Mesendoderm (in vitro differentiated cells): ENCODE data around the gene MKRN1.

Experiments
- DNase-seq: peaks from one replicate; pipeline ENCODE4 v3.0.0; 2013
- H2AK5ac ChIP-seq: 2 replicates; pipeline ENCODE4 v1.6.1; 2013; ENCODE audit warnings: low read length, inconsistent platforms
- H2BK120ac ChIP-seq: 2 replicates; pipeline ENCODE4 v1.6.1; 2013; ENCODE audit warnings: low read depth, mild to moderate bottlenecking, low read length, moderate library complexity, mixed read lengths
- H2BK15ac ChIP-seq: replicated peaks from 2 replicates; pipeline ENCODE4 v1.6.1; 2013; ENCODE audit warnings: low read depth, mild to moderate bottlenecking, moderate library complexity
- H2BK5ac ChIP-seq: 2 replicates; pipeline ENCODE4 v1.6.1; 2013; ENCODE audit warnings: low read length, inconsistent platforms
- H3K18ac ChIP-seq: 2 replicates; pipeline ENCODE4 v1.6.1; 2013; ENCODE audit warnings: mild to moderate bottlenecking, low read length, mixed read lengths
- H3K23ac ChIP-seq: one replicate; pipeline ENCODE4 v1.6.1; 2013; ENCODE audit warnings: low read length
- H3K27ac ChIP-seq: 2 replicates; pipeline ENCODE4 v1.5.1; 2013; ENCODE audit warnings: low read depth, mild to moderate bottlenecking, inconsistent platforms, low read length, moderate library complexity
- H3K27me3 ChIP-seq: 2 replicates; pipeline ENCODE4 v1.6.1; 2013; ENCODE audit warnings: low read length, control low read depth, mild to moderate bottlenecking, inconsistent platforms; ENCODE audit not compliant: insufficient read depth, poor library complexity
- H3K36me3 ChIP-seq: 2 replicates; pipeline ENCODE4 v1.6.1; 2013; ENCODE audit warnings: low read length, inconsistent platforms; ENCODE audit not compliant: control insufficient read depth, insufficient read depth
- H3K4ac ChIP-seq: one replicate; pipeline ENCODE4 v1.6.1; 2013; ENCODE audit warnings: low read depth, mild to moderate bottlenecking, low read length, moderate library complexity
- H3K4me1 ChIP-seq: 2 replicates; pipeline ENCODE4 v1.6.1; 2013; ENCODE audit warnings: low read depth, low read length, inconsistent platforms; ENCODE audit not compliant: control insufficient read depth
- H3K4me2 ChIP-seq: 2 replicates; pipeline ENCODE4 v1.6.1; 2013; ENCODE audit warnings: low read length
- H3K4me3 ChIP-seq: 2 replicates; pipeline ENCODE4 v1.5.1; 2013; ENCODE audit warnings: mild to moderate bottlenecking, low read length
- H3K56ac ChIP-seq: one replicate; pipeline ENCODE4 v1.6.1; 2013; ENCODE audit warnings: low read length
- H3K79me1 ChIP-seq: 2 replicates; pipeline ENCODE4 v1.6.1; 2013; ENCODE audit warnings: low read length, inconsistent platforms
- H3K79me2 ChIP-seq: 2 replicates; pipeline ENCODE4 v1.6.1; 2013; ENCODE audit warnings: mild to moderate bottlenecking, low read length; ENCODE audit not compliant: control insufficient read depth, insufficient read depth
- H3K9ac ChIP-seq: 2 replicates; pipeline ENCODE4 v1.6.1; 2013; ENCODE audit warnings: low read length, inconsistent platforms
- H4K5ac ChIP-seq: one replicate; pipeline ENCODE4 v1.6.1; 2013; ENCODE audit warnings: low read length
- H4K8ac ChIP-seq: one replicate; pipeline ENCODE4 v1.6.1; 2013; ENCODE audit warnings: low read depth, mild to moderate bottlenecking, control low read depth, low read length, moderate library complexity
- WGBS: extraction: QIAGEN DNeasy Blood & Tissue Kit; methylation state at CpG from one replicate; pipeline ENCODE4 v1.1.7; 2013; ENCODE audit warnings: low lambda C conversion rate, missing lambda C conversion rate; ENCODE audit not compliant: insufficient coverage; ENCODE audit errors: extremely low coverage; 5-methylcytosine and 5-hydroxymethylcytosine counted together

Gene MKRN1

GRCh38 chr7:140463111-140463510 lies 16.2 kb downstream of the MKRN1 start:
- Histone ChIP-seq H2BK15ac (no peak overlapping the region), H3K4ac (no peak overlapping the region), H3K23ac (no peak overlapping the region), H3K27ac (no peak overlapping the region), H2AK5ac (no peak overlapping the region), H4K8ac (no peak overlapping the region), H4K5ac (no peak overlapping the region), H2BK5ac (no peak overlapping the region), H3K4me2 (no peak overlapping the region), H3K18ac (no peak overlapping the region), H3K56ac (no peak overlapping the region), H2BK120ac (no peak overlapping the region), H3K4me3 (no peak overlapping the region), H3K79me1 (peaks cover 8% of the 10 kb centered on the region), H3K79me2 (peaks cover 41% of the 10 kb centered on the region), H3K9ac (no peak overlapping the region), H3K4me1 (no peaks in the 10 kb centered on the region), H3K27me3 (no peaks in the 10 kb centered on the region), H3K36me3 (peaks cover 6% of the 10 kb centered on the region)
- DNase-seq = no peak
- no CpG with 5 or more reads among the region's 2 CpGs for WGBS

- WGBS = no CpG with 5 or more reads among the region's 8 CpGs
Observed at GRCh38 chr7:140458916-140459315, 20.4 kb downstream of the MKRN1 start.

GRCh38 chr7:140458201-140458600 lies 21.1 kb downstream of the MKRN1 start:
- peaks cover 17% of the 10 kb centered on the region for H3K36me3 ChIP-seq
- no peak overlapping the region for H4K5ac ChIP-seq
- no peaks in the 10 kb centered on the region for H3K27me3 ChIP-seq
- H3K79me1 ChIP-seq = peaks cover 9% of the 10 kb centered on the region
- H3K4me2 ChIP-seq = no peak overlapping the region
- no peak overlapping the region for H3K9ac ChIP-seq
- no peak overlapping the region for H2BK5ac ChIP-seq
- peaks cover 25% of the 10 kb centered on the region for H3K79me2 ChIP-seq
- H3K4ac ChIP-seq = no peak overlapping the region
- H3K4me3 ChIP-seq = no peak overlapping the region
- H2AK5ac ChIP-seq = no peak overlapping the region
- H3K4me1 ChIP-seq = no peaks in the 10 kb centered on the region
- no peak overlapping the region for H3K56ac ChIP-seq
- H3K27ac ChIP-seq = no peak overlapping the region
- WGBS = no CpG with 5 or more reads among the region's 3 CpGs
- DNase-seq = no peak
- H2BK120ac ChIP-seq = no peak overlapping the region
- no peak overlapping the region for H2BK15ac ChIP-seq
- H4K8ac ChIP-seq = no peak overlapping the region
- H3K18ac ChIP-seq = no peak overlapping the region
- no peak overlapping the region for H3K23ac ChIP-seq

More at GRCh38 chr7:140458916-140459315, 20.4 kb downstream of the MKRN1 start:
- Histone ChIP-seq H2AK5ac (no peak overlapping the region), H3K23ac (no peak overlapping the region), H3K4me3 (no peak overlapping the region), H3K4me1 (no peaks in the 10 kb centered on the region), H3K36me3 (peaks cover 17% of the 10 kb centered on the region), H3K79me2 (peaks cover 26% of the 10 kb centered on the region), H3K4me2 (no peak overlapping the region), H2BK120ac (no peak overlapping the region), H3K27ac (no peak overlapping the region), H3K27me3 (no peaks in the 10 kb centered on the region), H2BK5ac (no peak overlapping the region), H3K79me1 (peaks cover 9% of the 10 kb centered on the region), H4K8ac (no peak overlapping the region), H3K9ac (no peak overlapping the region), H3K56ac (no peak overlapping the region), H3K4ac (no peak overlapping the region), H3K18ac (no peak overlapping the region), H4K5ac (no peak overlapping the region), H2BK15ac (no peak overlapping the region)
- no peak for DNase-seq

- Histone ChIP-seq H2BK120ac (no peak overlapping the region), H2BK15ac (no peak overlapping the region), H3K27me3 (no peaks in the 10 kb centered on the region), H3K18ac (no peak overlapping the region), H3K4ac (no peak overlapping the region), H3K79me1 (peaks cover 7% of the 10 kb centered on the region), H3K36me3 (peaks cover 17% of the 10 kb centered on the region), H3K79me2 (peaks cover 17% of the 10 kb centered on the region), H3K27ac (no peak overlapping the region), H4K8ac (no peak overlapping the region), H3K9ac (no peak overlapping the region), H3K4me3 (no peak overlapping the region), H3K56ac (no peak overlapping the region), H3K4me1 (peaks cover 2% of the 10 kb centered on the region), H2BK5ac (no peak overlapping the region), H2AK5ac (no peak overlapping the region), H3K4me2 (no peak overlapping the region), H4K5ac (no peak overlapping the region), H3K23ac (no peak overlapping the region)
- no peak for DNase-seq
- WGBS = no CpG with 5 or more reads among the region's 9 CpGs
Observed at GRCh38 chr7:140456551-140457051, 22.7 kb downstream of the MKRN1 start.

GRCh38 chr7:140455743-140456142 lies 23.6 kb downstream of the MKRN1 start:
- H3K79me2 ChIP-seq = peaks cover 17% of the 10 kb centered on the region
- no peak overlapping the region for H4K5ac ChIP-seq
- H2BK120ac ChIP-seq = no peak overlapping the region
- peaks cover 7% of the 10 kb centered on the region for H3K79me1 ChIP-seq
- H2BK15ac ChIP-seq = no peak overlapping the region
- H3K4ac ChIP-seq = no peak overlapping the region
- no peak overlapping the region for H3K9ac ChIP-seq
- H4K8ac ChIP-seq = no peak overlapping the region
- no peak overlapping the region for H2AK5ac ChIP-seq
- H3K56ac ChIP-seq = no peak overlapping the region
- H3K27ac ChIP-seq = no peak overlapping the region
- H3K18ac ChIP-seq = no peak overlapping the region
- no peak overlapping the region for H2BK5ac ChIP-seq
- no peaks in the 10 kb centered on the region for H3K27me3 ChIP-seq
- H3K23ac ChIP-seq = no peak overlapping the region
- DNase-seq = no peak
- peaks cover 2% of the 10 kb centered on the region for H3K4me1 ChIP-seq
- H3K4me3 ChIP-seq = no peak overlapping the region
- WGBS = no CpG with 5 or more reads among the region's 4 CpGs
- peaks cover 17% of the 10 kb centered on the region for H3K36me3 ChIP-seq
- H3K4me2 ChIP-seq = no peak overlapping the region

- no peak overlapping the region for H3K4me3 ChIP-seq
- no CpG with 5 or more reads among the region's 8 CpGs for WGBS
- no peaks in the 10 kb centered on the region for H3K27me3 ChIP-seq
- peaks cover 2% of the 10 kb centered on the region for H3K4me1 ChIP-seq
- H3K27ac ChIP-seq = no peak overlapping the region
- H3K56ac ChIP-seq = no peak overlapping the region
- no peak overlapping the region for H3K4me2 ChIP-seq
- peaks cover 10% of the 10 kb centered on the region for H3K79me2 ChIP-seq
- H3K4ac ChIP-seq = no peak overlapping the region
- H2AK5ac ChIP-seq = no peak overlapping the region
- H2BK15ac ChIP-seq = no peak overlapping the region
- H4K8ac ChIP-seq = no peak overlapping the region
- H4K5ac ChIP-seq = no peak overlapping the region
- H3K9ac ChIP-seq = no peak overlapping the region
- H3K23ac ChIP-seq = no peak overlapping the region
- no peak overlapping the region for H2BK5ac ChIP-seq
- H3K18ac ChIP-seq = no peak overlapping the region
- peaks cover 17% of the 10 kb centered on the region for H3K36me3 ChIP-seq
- H3K79me1 ChIP-seq = peaks cover 7% of the 10 kb centered on the region
- DNase-seq = no peak
- H2BK120ac ChIP-seq = no peak overlapping the region
Observed at GRCh38 chr7:140454657-140455015, 24.7 kb downstream of the MKRN1 start.
